GM12801 (cell line): ENCODE results near the gene MVK.

Source experiments
- CTCF ChIP-seq: IDR thresholded peaks from one replicate; pipeline ENCODE4 v1.5.1; 2011; ENCODE audit warnings: control low read depth; ENCODE audit not compliant: insufficient read length; ENCODE audit errors: extremely low read depth

The MVK gene

GRCh38 chr12:109579639-109580038 lies 6.0 kb downstream of the MVK start:
- TF ChIP-seq CTCF, result no peak

- no peak for TF ChIP-seq CTCF
Measured at GRCh38 chr12:109580272-109580671, 6.7 kb downstream of the MVK start.

GRCh38 chr12:109580684-109581333 lies 7.2 kb downstream of the MVK start:
- no peak for TF ChIP-seq CTCF

GRCh38 chr12:109581334-109581691 lies 7.7 kb downstream of the MVK start:
- no peak for TF ChIP-seq CTCF

GRCh38 chr12:109581856-109582255 lies 8.3 kb downstream of the MVK start:
- no peak for TF ChIP-seq CTCF

- TF ChIP-seq CTCF, result no peak
Measured at GRCh38 chr12:109582636-109583035, 9.0 kb downstream of the MVK start.

GRCh38 chr12:109583733-109584132 lies 10.1 kb downstream of the MVK start:
- TF ChIP-seq CTCF, result no peak
